Activated CD8-positive, alpha-beta T cell treated with anti-CD3 and anti-CD28 coated beads, Interleukin-2, amount 10 ng/mL, durations not matched to agents 7 days and 5 days (primary cell): Measurements from ENCODE around the gene FNIP2. TPM values are rescaled to one million over a fixed set of nuclear protein-coding genes. Genes with fewer than 3 reads are reported as not detected.
"Not testable (repeated sequence)": the region's sequence is repeated elsewhere in the genome, so short reads cannot be mapped to it uniquely, and the experiment has no call there.

Experiments used
- ATAC-seq: fragments of 150-1000 bp; cut with Tn5 transposase; one replicate; pipeline ENCODE4 v1.10.0; 2021; ENCODE audit warnings: moderate library complexity
- CTCF ChIA-PET: fragments of 350-600 bp; sonication (Branson Sonifier 250); formaldehyde crosslinking; loops from one replicate; lab custom pipeline; 2021; ENCODE audit warnings: antibody characterized with exemption; lab: Charles Lee
- POLR2A ChIA-PET: fragments of 350-600 bp; sonication (Branson Sonifier 250); formaldehyde crosslinking; loops from one replicate; lab custom pipeline; 2021; ENCODE audit warnings: antibody characterized with exemption; lab: Charles Lee
- DNase-seq: peaks from one replicate; pipeline ENCODE4 v3.0.0-alpha.2; 2020
- H3K27ac Mint-ChIP-seq: one replicate; pipeline ENCODE4 v1.8.0; 2021; ENCODE audit warnings: mild to moderate bottlenecking, mixed read lengths
- H3K27me3 Mint-ChIP-seq: one replicate; pipeline ENCODE4 v1.8.0; 2021; ENCODE audit warnings: low read depth, mixed read lengths
- H3K36me3 Mint-ChIP-seq: one replicate; pipeline ENCODE4 v1.8.0; 2021; ENCODE audit warnings: low read depth, mixed read lengths
- H3K4me1 Mint-ChIP-seq: one replicate; pipeline ENCODE4 v1.8.0; 2021; ENCODE audit warnings: low read depth, mixed read lengths
- H3K4me3 Mint-ChIP-seq: one replicate; pipeline ENCODE4 v1.8.0; 2021; ENCODE audit warnings: mild to moderate bottlenecking, mixed read lengths
- H3K9me3 Mint-ChIP-seq: one replicate; pipeline ENCODE4 v1.8.0; 2022; ENCODE audit warnings: mixed read lengths; ENCODE audit not compliant: insufficient read depth
- total RNA-seq, 2 experiments: library from RNA; stranded (reverse); gene quantifications; one replicate each; pipeline ENCODE4 v1.2.3, GENCODE V29; 2021

Gene FNIP2
- total RNA-seq, 2 experiments from 2014 or later: 13.1 to 13.7 TPM

DNA sequence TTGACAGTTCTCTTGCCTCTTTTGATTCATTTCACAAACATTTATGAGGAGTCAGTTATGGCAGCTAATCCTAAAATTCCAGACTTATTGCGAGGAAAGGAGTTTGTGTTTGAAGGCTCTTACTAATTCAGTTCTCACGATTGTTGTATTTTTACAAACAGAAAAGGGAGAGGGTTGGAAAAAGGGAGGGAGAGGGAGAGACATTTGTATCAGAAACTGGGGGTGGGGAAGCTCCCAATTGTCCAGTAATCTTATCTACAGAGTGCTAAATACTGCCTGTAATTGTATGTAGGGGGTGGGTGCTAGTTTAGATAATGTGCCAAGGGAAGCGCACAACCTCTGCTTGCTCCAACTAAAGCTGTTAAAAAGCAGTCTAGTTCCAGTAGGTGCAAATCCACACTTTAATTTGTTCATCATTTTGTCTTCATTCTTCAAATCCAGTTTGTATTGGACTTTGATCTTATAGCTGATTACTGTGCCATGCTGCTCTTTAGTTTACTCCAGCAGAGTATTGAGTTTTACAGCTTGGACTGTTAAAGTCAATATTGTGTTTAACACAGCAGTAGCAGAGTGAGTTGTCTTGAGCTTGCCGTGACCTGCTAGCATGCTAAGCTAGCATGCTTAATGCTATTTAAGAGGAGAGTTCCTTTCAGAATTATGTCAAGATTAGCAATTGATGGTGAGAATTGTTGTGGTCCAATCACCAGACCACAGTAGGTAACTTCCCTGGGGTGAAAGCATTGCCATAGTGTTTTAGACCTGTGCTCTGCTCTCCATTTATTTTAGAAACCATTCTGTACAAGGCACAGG, 13.9 kb downstream of the FNIP2 start:
- POLR2A ChIA-PET: no interaction called here
- H3K27ac Mint-ChIP-seq: no peak overlapping the region
- no peak for DNase-seq
- CTCF ChIA-PET: interaction anchor here (1.4 kb wide), 1 partner anchor 69 kb away, joined by 3 read pairs; no protein-coding TSS in a partner anchor
- no peak overlapping the region for H3K4me3 Mint-ChIP-seq
- H3K36me3 Mint-ChIP-seq: no peaks in the 10 kb centered on the region
- no peak for ATAC-seq
- peaks cover 31% of the 10 kb centered on the region for H3K4me1 Mint-ChIP-seq
- H3K27me3 Mint-ChIP-seq: no peaks in the 10 kb centered on the region
- no peaks in the 10 kb centered on the region for H3K9me3 Mint-ChIP-seq

DNA sequence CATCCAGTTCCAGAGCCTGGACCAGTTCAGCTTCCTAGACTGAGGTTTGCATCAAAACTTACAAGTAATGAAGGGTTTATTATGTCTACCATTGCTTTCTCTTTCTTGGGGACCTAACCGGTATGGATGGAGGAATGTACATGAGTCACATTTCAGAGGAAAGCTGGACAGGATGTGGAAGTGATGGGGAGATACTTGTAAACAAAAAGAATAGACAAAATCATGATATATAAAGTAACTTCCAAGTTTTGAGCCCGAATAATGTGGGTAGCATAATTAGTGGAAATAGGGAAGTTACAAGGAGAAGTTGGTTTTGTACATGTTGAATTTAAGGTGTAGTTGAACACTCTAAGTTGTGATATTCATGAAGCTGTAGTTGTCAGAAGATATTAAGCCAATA, 15.0 kb downstream of the FNIP2 start:
- ATAC-seq (no peak), DNase-seq (no peak)
- H3K9me3 Mint-ChIP-seq: no peaks in the 10 kb centered on the region
- POLR2A ChIA-PET: no interaction called here
- no peaks in the 10 kb centered on the region for H3K36me3 Mint-ChIP-seq
- H3K27ac Mint-ChIP-seq: no peak overlapping the region
- peaks cover 23% of the 10 kb centered on the region for H3K4me1 Mint-ChIP-seq
- CTCF ChIA-PET: no interaction called here
- H3K27me3 Mint-ChIP-seq: no peaks in the 10 kb centered on the region
- H3K4me3 Mint-ChIP-seq: no peak overlapping the region

DNA sequence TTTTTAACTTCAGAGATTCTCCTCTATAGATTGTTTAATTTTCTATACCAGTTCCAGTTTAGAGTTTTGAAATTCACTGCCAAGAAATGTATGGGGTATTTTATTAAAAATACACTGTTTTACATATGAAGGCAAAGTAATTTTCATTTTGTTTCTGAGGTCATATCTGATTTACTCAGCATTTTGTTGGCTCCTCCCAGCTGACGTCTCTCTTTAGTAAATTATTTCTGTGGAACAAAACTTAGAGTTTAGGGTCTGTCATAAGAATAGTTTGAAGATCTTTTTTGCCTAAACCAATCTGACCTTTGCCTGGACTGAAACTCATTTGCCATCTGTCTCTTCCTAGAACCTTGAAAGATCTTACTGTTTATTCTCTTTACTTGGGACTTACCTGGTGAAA, 16.9 kb downstream of the FNIP2 start:
- H3K4me3 Mint-ChIP-seq: no peak overlapping the region
- CTCF ChIA-PET: no interaction called here

DNA sequence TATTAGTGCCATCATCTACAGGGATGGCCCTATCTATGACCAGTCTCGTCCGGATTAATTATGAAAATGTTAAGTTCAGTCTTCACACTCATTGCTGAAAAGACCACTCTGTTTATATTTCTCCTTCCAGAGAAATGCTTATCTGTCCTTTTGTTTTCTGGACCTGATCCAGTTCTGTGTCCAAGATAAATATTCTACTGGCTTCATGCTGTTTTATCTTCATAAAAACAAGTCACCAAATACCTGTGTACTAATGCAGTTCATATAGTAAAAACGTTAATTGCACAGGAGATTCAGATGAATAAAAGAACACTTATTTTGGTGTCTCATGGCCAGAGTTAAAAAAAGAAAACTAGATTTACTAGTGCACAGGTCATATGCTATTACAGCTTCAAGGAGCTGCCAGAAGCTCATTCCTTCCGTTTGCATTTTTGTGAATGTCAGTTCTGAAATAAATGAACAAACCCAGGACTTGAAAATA, 17.3 kb downstream of the FNIP2 start:
- ATAC-seq (no peak), DNase-seq (no peak)
- H3K27me3 Mint-ChIP-seq: no peaks in the 10 kb centered on the region
- H3K4me3 Mint-ChIP-seq: no peak overlapping the region
- POLR2A ChIA-PET: no interaction called here
- no peak overlapping the region for H3K27ac Mint-ChIP-seq
- H3K4me1 Mint-ChIP-seq: peaks cover 17% of the 10 kb centered on the region
- H3K36me3 Mint-ChIP-seq: no peaks in the 10 kb centered on the region
- no peaks in the 10 kb centered on the region for H3K9me3 Mint-ChIP-seq
- CTCF ChIA-PET: interaction anchor here (1.2 to 1.3 kb wide), 2 partner anchors 37 to 66 kb away, joined by 3 read pairs; no protein-coding TSS in a partner anchor

More for the DNA sequence above, 16.9 kb downstream of the FNIP2 start:
- no peaks in the 10 kb centered on the region for H3K36me3 Mint-ChIP-seq
- POLR2A ChIA-PET: no interaction called here
- H3K27me3 Mint-ChIP-seq: no peaks in the 10 kb centered on the region
- DNase-seq: no peak
- H3K9me3 Mint-ChIP-seq: no peaks in the 10 kb centered on the region
- peaks cover 17% of the 10 kb centered on the region for H3K4me1 Mint-ChIP-seq
- ATAC-seq: no peak
- no peak overlapping the region for H3K27ac Mint-ChIP-seq

DNA sequence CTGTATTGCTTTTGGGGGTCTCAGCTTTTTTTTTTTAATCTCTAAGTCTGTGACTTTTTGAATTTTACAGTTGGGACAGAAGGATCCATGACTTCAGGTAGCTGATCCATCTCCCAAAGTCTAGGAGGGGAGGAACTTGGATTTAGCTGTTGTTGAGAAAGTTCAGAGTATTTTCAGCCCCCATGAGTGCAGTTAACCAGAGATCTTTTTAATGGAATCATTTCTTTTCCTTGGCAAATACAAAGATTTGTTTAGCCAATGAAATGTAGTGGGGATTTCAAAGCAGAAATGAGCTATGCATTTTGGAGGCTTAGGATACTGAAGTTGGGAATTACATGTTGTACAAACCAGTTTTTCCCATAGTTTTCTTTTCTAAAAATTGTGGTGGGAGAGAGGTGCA, 18.1 kb downstream of the FNIP2 start:
- ATAC-seq: no peak
- ChIA-PET POLR2A (no interaction called here), CTCF (interaction anchor here (1.2 to 1.3 kb wide), 2 partner anchors 36 to 65 kb away, joined by 3 read pairs; no protein-coding TSS in a partner anchor)
- DNase-seq: no peak
- no peak overlapping the region for H3K27ac Mint-ChIP-seq
- no peaks in the 10 kb centered on the region for H3K27me3 Mint-ChIP-seq
- no peaks in the 10 kb centered on the region for H3K9me3 Mint-ChIP-seq
- H3K36me3 Mint-ChIP-seq: no peaks in the 10 kb centered on the region
- no peak overlapping the region for H3K4me3 Mint-ChIP-seq
- H3K4me1 Mint-ChIP-seq: peaks cover 17% of the 10 kb centered on the region

DNA sequence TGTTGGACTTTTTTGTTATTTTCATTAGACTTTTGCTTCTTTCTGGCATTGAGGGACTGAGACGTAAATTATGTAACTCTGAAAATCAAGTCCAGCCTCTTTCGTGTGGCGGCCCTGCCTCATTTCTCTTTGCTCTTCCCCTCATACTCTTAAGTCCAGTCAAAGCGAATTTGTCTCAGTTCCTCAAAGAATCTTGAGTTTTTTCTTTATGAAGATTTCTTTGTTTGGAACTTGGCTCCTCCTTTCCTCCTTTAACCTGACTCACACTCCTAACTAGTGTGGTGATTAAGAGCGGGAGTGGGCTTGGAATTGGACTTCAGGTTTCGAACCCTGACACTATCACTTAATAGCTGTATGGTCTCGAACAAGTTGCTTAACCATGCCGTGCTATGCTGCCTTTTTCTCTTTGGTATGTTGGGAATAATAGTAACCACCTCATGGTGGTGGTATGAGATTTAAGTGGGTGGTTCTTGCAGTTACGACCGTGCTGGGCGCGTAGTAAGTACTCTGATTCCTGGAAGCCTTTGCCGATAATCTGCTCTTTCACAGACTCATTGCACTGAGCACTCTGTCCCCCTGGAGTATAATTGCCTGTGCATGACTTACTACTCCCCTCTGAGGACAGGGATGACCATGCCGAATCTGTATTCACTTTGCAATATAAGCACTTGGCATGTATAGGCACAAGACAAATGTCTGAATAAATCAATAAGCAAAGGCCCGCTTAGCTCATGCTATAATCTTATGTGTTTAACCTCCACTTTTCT, 19.1 kb downstream of the FNIP2 start:
- no peak for ATAC-seq
- no peak overlapping the region for H3K27ac Mint-ChIP-seq
- peaks cover 9% of the 10 kb centered on the region for H3K4me1 Mint-ChIP-seq
- DNase-seq: no peak
- H3K36me3 Mint-ChIP-seq: no peaks in the 10 kb centered on the region
- ChIA-PET CTCF (interaction anchor here (1.3 kb wide), 1 partner anchor 35 kb away, joined by 3 read pairs; no protein-coding TSS in a partner anchor), POLR2A (no interaction called here)
- H3K9me3 Mint-ChIP-seq: no peaks in the 10 kb centered on the region
- H3K27me3 Mint-ChIP-seq: no peaks in the 10 kb centered on the region
- H3K4me3 Mint-ChIP-seq: no peak overlapping the region

DNA sequence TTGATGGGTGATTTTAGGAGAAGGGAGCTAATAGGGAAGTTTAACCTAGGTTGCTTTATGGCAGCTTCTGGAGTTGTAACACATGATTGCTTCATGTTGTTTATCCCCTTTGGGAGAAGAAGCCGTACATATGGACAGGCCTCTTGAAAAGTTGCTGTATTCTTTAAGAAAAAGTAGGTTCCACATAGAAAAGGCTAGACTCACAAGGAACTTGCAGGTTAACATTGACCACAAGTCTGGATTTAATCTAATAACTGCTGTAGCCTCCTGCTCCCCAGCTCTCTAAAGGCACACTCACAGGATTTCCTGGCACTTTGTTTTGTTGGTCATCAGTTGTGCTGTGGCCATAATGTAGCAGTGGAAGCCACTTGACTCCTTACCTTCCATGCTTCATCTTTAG, 19.7 kb downstream of the FNIP2 start:
- ATAC-seq: no peak

DNA sequence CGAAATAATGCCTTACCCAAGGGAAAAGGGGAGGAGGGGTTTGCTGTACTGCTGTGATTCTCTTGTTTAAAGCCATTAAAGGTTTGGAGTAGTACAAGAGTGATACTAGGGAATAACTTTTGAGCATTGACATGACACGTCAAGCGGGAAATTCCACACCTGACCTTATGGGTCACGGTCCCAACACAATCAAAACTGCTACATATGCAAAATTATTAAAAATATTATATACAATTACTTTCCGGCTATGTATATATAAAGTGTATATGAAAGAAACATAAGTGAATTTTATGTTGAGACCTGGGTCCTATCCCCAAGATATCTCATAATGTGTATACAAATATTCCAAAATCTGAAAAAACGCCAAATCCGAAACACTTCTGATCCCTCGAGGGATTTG, 21.0 kb downstream of the FNIP2 start:
- H3K4me1 Mint-ChIP-seq: no peaks in the 10 kb centered on the region
- CTCF ChIA-PET: no interaction called here

More for the DNA sequence above, 19.7 kb downstream of the FNIP2 start:
- Mint-ChIP-seq H3K27me3 (no peaks in the 10 kb centered on the region), H3K4me3 (no peak overlapping the region), H3K4me1 (peaks cover 3% of the 10 kb centered on the region), H3K27ac (no peak overlapping the region), H3K9me3 (no peaks in the 10 kb centered on the region), H3K36me3 (no peaks in the 10 kb centered on the region)
- ChIA-PET CTCF (no interaction called here), POLR2A (no interaction called here)
- DNase-seq: no peak

DNA sequence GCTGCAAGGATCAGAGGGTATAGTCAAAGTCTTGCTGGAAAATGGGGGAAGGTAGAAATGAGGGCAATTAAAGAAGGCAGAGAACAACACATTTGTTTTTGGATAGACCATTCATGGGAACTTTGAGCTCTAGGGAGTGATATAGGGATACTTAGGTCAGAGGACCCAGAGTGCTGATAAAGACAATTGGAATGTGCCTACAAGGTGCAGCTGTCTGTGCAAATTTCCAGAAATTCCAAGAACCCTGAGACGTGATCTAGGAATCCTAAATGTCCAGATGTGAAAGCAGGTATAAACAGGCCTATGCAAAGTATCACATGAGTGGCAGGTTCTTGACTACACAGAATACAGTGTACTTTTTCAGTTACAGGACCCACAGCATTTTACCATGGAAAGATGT, 24.2 kb downstream of the FNIP2 start:
- Mint-ChIP-seq H3K4me3 (no peak overlapping the region), H3K4me1 (no peaks in the 10 kb centered on the region), H3K27ac (no peak overlapping the region), H3K36me3 (no peaks in the 10 kb centered on the region), H3K9me3 (no peaks in the 10 kb centered on the region), H3K27me3 (no peaks in the 10 kb centered on the region)
- DNase-seq: no peak
- CTCF ChIA-PET: no interaction called here
- no peak for ATAC-seq
- POLR2A ChIA-PET: no interaction called here

More for the DNA sequence above, 21.0 kb downstream of the FNIP2 start:
- H3K27ac Mint-ChIP-seq: no peak overlapping the region
- no peaks in the 10 kb centered on the region for H3K36me3 Mint-ChIP-seq
- no peak overlapping the region for H3K4me3 Mint-ChIP-seq
- ATAC-seq: no peak
- no peaks in the 10 kb centered on the region for H3K27me3 Mint-ChIP-seq
- H3K9me3 Mint-ChIP-seq: no peaks in the 10 kb centered on the region
- POLR2A ChIA-PET: no interaction called here
- DNase-seq: no peak

DNA sequence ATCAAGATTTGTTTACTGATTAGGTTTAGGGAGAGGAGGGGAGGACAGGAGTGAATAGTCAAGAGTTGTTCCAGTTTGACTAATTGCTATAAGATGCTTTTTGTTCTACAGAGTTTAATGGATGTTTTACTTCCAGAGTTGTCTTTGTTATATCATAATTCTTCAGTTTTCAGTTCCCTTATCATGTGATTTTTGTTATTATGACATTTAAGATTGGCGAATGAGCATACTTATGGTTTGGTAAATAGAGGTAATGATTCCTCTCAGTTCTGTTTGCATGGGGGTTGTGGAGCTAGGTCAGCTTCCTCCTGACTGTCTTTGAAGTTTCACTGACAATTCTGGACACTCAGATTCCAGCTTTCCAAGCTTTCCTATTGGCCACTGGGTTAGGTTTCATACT, 24.6 kb downstream of the FNIP2 start:
- H3K4me1 Mint-ChIP-seq, ATAC-seq, CTCF ChIA-PET, H3K27ac Mint-ChIP-seq, H3K9me3 Mint-ChIP-seq, H3K27me3 Mint-ChIP-seq, H3K4me3 Mint-ChIP-seq, H3K36me3 Mint-ChIP-seq, POLR2A ChIA-PET, DNase-seq: not testable (repeated sequence)

DNA sequence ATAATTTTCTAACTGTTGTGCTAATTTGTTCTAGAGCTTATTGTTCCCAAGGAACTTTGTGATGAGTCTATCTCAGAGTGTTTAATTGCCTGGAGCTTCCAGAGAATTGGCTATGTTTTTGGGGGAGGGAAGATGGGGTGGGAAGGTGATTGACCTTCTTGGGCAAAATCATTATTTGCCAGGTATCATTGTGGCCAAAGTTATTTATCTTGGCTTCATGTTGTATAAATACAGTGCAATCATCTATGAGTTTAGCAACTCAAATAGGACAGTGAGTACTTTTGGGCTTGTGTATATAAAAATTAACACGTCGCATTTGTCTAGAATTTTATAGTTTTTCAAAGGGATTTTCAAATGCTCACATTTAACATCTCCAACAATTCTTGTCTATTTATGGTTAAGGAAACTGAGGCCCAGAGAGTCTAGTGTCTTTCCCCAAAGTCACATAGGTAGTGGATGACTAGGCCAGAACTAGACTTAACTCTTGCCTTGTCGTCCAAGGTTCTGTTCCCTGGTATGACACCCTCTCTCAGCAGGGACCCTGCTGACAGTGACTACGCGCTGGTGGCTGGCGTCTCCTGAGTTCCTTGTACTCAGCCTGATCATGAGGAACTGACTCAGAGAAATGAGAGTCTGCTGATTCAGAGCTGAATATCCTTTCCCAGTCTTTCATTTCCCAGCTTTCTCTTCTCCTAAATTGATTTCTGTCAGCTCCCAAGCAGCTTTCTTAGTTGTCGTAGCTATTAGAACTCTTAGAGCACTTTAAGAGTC, 27.7 kb downstream of the FNIP2 start:
- Mint-ChIP-seq H3K9me3 (no peaks in the 10 kb centered on the region), H3K27me3 (no peaks in the 10 kb centered on the region), H3K36me3 (no peaks in the 10 kb centered on the region), H3K4me3 (no peak overlapping the region), H3K4me1 (no peaks in the 10 kb centered on the region), H3K27ac (no peak overlapping the region)
- ChIA-PET CTCF (interaction anchor here (1.0 kb wide), 1 partner anchor 55 kb away, joined by 4 read pairs; no protein-coding TSS in a partner anchor), POLR2A (no interaction called here)
- DNase-seq (no peak), ATAC-seq (no peak)
